ENCODE results near the gene KLHL8.
A peak's percentile ranks its signal among the peaks of the same experiment; 100 is the strongest.

Gene KLHL8

DNA sequence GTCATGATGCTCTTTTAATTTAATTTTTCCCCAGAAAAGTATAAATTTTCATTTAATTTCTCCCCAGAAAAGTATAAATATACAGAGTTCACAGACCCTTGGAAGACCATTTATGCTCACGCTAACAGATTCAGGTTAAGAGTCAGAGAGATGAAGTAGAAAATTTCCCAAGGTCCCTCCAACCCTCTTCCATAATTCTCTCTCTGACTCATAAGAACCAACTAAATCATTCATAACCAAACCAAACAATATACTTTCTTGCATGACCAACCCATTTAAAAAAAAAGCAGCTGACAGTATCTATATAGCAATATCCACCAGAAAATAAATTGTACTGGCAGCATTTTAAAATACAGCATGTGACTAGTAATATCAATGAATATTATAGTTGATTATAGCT lies 3.9 kb downstream of the KLHL8 start:
- TF ChIP-seq POLR2A (IDR thresholded peaks at IDR 0.05; ENCODE audit: low read length) (no peak), GATA1 (IDR thresholded peaks at IDR 0.05; ENCODE audit: low read depth, low read length) (no peak)
- DNase-seq = no peak

DNA sequence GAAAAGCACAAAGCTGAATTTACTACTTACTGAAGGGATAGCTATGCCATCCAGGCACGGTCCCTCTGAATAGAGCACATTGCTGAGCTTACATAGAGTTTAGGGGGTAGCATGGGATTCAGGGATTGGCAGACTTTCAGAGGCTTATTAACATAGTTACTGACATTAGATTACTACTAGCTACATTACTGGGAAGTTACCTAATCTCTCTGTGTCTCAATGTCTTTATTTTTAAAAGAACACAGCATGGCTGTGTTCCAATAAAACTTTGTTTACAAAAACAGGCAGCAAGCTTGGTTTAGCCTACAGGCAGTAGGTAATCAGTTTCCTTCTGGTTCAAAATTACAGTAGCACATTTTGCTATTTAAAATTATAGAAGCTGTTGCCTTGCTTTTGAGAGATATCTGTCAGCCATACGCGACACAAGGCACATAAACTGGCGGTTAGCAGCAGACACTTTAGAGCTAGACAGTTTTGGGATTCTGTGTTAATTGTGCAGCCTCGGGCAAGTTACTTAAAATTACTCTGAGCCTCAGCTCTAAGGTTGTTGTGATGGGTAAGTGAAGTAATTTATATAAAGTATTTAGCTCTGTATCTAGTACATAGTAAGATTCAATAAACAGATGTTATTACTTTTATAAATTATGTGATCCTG lies 6.9 kb downstream of the KLHL8 start:
- TF ChIP-seq POLR2A (IDR thresholded peaks at IDR 0.05; ENCODE audit: low read length) (no peak), GATA1 (IDR thresholded peaks at IDR 0.05; ENCODE audit: low read depth, low read length) (no peak)
- DNase-seq = peak in 1 of 2 experiments; percentile 26

DNA sequence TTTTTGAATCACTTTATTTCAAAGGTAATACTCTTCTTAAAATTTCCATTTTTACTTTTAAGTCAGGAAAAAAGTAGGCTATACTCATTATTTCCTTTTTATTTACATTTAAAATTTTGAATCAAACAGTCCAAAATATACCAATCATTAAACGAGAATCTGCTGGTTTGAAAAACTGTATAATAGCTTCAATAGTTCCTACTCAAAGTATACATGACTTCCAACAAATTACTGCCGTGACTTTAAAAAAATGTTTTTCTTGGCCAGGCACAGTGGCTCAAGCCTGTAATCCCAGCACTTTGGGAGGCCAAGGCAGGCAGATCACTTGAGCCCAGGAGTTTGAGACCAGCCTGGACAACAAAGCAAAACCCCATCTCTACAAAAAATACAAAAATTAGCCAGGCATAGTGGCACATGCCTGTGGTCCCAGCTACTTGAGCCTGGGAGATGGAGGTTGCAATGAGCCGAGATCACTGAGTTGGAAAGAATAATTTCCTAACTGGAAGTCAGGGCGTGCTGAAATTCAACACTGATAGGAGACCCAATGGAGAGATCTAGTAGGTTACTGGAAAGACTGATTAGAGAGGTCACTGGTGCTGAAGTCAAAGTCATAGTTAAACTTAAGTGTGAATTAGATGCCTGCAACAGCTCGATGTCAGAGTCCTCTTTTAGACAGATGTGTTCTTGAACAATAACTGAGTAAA lies 9.0 kb downstream of the KLHL8 start:
- TF ChIP-seq POLR2A (IDR thresholded peaks at IDR 0.05; ENCODE audit: low read length) (no peak), GATA1 (IDR thresholded peaks at IDR 0.05; ENCODE audit: low read depth, low read length) (no peak)
- peak in 1 of 2 experiments; percentile 11 for DNase-seq

DNA sequence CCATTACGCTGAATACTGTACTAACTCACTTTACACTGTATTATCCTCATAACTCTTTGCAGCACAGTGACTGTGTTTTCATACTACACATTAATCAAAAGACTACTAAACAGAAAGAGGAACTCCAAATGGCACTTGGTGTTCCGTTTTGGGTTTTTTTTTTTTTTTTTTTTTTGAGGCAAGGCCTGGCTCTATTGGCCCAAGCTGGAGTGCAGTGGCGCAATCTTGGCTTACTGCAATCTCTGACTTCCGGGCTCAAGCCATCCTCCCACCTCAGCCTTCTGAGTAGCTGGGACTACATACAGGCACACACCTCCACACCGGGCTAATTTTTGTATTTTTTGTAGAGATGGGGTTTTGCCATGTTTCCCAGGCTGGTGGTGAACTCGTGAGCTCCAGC lies 10.7 kb downstream of the KLHL8 start:
- peak; percentile 42 to 49 for DNase-seq

DNA sequence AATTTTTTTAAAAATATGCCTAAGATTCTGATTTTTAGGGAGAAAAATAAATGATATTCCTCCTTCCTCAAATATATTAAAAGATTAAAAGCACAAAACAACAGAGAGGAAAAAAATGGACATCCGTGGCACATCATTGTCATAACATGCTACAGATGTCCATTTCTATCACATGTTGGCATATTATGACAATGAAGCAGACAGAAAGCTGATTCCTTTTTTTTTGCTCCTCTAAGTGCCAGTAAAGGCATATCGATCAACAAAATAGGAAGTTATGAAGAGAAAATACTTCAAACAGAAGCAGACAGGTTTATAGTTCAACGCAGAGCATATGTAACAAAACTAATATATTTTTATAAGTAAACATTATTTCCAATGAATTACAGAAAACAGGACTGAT lies 11.2 kb downstream of the KLHL8 start:
- no peak for DNase-seq
- TF ChIP-seq GATA1 (IDR thresholded peaks at IDR 0.05; ENCODE audit: low read depth, low read length) (no peak), POLR2A (IDR thresholded peaks at IDR 0.05; ENCODE audit: low read length) (no peak)

More for the DNA sequence above, 10.7 kb downstream of the KLHL8 start:
- no peak for TF ChIP-seq POLR2A (IDR thresholded peaks at IDR 0.05; ENCODE audit: low read length)
- no peak for TF ChIP-seq GATA1 (IDR thresholded peaks at IDR 0.05; ENCODE audit: low read depth, low read length)

DNA sequence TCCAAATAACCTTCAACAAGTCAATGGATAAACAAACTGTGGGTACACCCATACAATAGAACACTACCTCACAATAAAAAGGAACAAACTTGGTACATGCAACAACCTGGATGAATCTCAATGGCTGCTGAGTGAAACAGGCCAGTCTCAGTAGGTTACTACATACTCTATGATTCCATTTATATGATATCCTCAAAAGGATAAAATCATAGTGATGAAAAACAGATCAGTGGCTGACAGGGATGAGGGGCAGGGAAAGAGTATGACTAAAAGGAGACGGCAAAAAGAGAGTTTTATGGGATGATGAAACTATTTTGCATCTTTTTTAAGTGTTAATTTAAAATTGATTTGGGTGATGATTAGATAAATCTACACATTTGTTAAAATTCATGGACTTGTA lies 15.9 kb downstream of the KLHL8 start:
- TF ChIP-seq GATA1 (IDR thresholded peaks at IDR 0.05; ENCODE audit: low read depth, low read length) (no peak), POLR2A (IDR thresholded peaks at IDR 0.05; ENCODE audit: low read length) (no peak)

DNA sequence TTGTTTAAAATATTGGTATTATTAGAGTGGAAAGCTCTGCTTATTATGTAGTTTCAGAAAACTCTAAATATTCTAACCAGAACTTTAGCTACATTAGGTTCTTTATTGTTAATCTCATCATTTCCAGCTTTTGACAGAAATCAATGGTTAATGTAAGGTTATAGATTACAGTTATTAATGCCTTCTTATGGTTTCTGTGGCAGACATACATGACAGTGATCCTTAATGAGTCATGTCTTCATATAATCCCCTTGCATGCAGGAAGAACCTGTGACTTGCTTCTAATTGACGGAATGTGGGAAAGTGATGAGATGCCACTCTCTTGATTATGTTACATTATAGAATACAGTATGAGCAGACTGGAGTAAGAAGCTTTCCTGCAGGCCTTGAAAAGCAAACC lies 23.5 kb downstream of the KLHL8 start:
- TF ChIP-seq GATA1 (IDR thresholded peaks at IDR 0.05; ENCODE audit: low read depth, low read length) = no peak
- no peak for TF ChIP-seq POLR2A (IDR thresholded peaks at IDR 0.05; ENCODE audit: low read length)

More for the DNA sequence above, 15.9 kb downstream of the KLHL8 start:
- DNase-seq = no peak

DNA sequence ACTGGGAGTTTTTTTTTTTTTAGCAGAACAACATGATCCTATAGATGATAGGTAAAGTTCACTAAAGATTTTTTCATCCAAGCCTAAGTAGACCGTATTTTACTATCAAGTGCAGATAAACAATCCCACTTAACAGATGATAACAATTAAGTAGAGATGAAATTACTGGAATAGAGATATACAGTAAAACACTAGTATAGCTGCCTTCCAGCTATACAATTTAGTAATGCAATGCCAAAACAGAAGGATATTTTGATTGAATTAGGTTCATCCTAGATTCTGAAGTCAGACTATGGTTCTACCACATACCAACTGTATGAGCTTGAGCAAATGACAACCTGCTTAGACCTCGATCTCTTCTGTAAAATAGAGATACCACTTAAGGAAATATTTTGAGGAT lies 24.3 kb downstream of the KLHL8 start:
- no peak for TF ChIP-seq GATA1 (IDR thresholded peaks at IDR 0.05; ENCODE audit: low read depth, low read length)
- TF ChIP-seq POLR2A (IDR thresholded peaks at IDR 0.05; ENCODE audit: low read length) = no peak
- no peak for DNase-seq

More for the DNA sequence above, 23.5 kb downstream of the KLHL8 start:
- DNase-seq = no peak

DNA sequence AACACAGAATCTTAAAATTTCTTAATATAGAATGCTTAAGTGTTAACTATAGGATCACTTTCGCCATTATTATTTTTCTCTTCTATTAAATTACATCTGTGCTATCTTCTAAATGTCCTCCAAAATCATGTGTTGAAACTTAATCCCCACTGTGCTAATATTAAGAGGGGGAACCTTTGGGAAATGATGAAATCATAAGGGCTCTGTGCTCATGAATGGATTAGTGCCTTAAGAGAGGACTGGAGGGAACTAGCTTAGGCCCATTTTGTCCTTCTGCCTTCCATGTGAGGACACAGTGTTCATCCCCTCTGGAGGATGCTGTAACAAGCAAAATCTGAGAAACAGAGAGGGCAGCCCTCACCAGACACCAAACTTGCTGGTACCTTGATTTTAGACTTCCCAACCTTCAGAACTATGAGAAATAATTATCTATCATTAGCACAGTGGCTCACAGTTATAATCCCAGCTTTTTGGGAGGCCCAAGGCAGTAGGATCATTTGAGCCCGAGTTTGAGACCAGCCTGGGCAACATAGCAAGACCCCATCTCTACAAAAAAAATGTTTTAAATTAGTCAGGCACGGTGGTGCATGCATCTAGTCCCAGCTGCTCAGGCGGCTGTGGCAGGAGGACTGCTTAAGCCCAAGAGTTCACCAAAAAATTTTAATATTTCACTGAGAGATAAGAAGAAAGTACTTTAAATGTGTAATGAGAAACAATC lies 26.3 kb downstream of the KLHL8 start:
- TF ChIP-seq GATA1 (IDR thresholded peaks at IDR 0.05; ENCODE audit: low read depth, low read length) (no peak), POLR2A (IDR thresholded peaks at IDR 0.05; ENCODE audit: low read length) (no peak)
- DNase-seq = no peak

DNA sequence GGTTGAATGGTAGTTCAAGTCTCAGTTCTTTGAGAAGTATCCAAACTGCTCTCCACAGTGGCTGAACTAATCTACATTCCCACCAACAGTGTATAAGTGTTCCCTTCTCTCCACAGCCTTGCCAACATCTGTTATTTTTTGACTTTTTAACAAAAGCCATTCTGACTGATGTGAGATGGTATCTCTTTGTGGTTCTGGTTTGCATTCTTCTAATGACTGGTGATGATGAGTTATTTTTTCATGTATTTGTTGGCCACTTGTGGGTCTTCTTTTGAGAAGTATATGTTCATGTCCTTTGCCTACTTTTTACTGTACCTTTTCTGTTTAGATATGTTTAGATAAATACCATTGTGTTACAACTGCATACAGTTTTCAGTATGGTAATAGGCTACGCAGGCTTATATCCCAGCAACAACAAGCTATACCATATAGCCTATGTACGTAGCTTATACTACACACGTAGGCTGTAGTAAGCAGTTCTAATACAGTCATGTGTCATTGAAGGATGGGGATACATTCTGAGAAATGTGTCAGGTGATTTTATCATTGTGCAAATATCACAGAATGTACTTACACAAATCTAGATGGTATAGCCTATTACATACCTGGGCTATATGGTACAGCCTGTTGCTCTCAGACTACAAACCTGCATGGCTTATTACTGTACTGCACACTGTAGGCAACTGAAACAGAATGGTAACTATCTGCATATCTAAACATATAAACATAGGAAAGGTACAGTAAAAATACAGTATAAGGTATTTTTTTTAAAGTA lies 28.1 kb downstream of the KLHL8 start:
- TF ChIP-seq POLR2A (IDR thresholded peaks at IDR 0.05; ENCODE audit: low read length) (no peak), GATA1 (IDR thresholded peaks at IDR 0.05; ENCODE audit: low read depth, low read length) (no peak)
- no peak for DNase-seq

DNA sequence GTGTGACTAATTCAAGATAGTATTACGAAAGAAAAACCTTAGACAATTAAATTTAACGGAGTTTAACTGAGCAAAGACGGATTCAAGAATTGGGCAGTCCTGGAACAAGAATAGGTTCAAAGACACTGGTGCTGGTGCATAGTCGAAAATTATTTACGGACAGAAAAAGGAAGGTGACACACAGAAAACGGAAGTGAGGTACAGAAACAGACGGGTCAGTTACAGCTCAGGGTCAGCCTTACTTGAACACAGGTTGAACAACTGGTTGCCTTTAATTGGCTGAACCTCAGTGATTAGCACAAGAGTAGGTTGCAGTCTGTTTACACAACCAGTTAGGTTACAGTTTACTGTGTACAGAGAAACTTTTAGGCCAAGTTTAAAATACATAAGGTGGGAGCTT lies 31.5 kb downstream of the KLHL8 start:
- no peak for DNase-seq
- TF ChIP-seq POLR2A (IDR thresholded peaks at IDR 0.05; ENCODE audit: low read length) = no peak

DNA sequence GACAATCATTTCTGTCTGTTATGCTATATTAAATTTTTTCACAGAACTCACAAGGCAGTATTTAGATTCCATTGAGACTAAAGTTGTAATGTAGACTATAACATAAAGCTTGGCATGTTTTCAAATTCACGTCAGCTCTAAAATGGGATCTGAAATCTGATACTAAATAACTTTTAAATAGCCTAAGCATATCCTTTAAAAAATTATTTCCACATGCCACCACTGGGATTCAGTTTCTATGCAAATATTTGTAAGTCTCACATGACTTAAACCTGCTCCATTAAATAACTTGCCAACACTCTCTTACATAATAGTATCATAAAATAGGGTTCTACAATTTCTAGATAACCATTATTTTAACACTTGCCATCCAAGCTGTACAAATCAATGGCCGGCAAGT lies 32.4 kb downstream of the KLHL8 start:
- DNase-seq = no peak
- TF ChIP-seq GATA1 (IDR thresholded peaks at IDR 0.05; ENCODE audit: low read depth, low read length) = no peak
- TF ChIP-seq POLR2A (IDR thresholded peaks at IDR 0.05; ENCODE audit: low read length) = no peak

DNA sequence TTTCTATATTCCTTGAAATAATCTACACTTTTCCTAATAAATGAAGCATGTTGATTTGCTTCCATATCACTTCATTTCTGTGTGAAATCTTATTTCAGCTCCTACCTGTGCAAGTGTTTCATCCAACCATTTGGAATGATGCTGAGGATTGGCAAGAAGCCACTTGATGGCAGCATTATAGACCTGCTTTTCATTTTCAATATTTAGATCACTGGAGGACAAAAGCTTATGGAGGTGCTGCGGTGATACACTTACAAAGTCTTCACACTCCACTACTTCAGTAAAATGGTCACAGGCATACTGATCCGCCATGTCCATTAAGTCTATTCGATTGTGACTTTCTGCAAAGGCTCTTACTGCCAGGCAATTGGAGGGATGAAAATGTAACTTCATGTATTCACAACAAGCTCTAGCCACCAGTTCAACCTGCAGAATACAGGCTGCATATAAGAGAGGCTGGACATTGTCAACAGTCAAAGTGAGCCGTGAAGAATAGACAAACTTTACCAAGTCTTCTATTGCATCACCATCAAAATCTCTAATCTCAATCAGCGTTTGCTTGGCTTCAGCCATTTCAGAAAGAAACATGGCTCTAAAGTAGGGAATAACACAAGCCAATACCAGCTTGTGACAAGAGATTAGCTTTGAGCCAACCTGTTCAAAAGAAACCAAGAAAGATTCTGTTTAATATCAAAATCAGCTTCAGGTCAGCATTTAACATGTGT lies 35.1 kb downstream of the KLHL8 start:
- DNase-seq = no peak
- no peak for TF ChIP-seq POLR2A (IDR thresholded peaks at IDR 0.05; ENCODE audit: low read length)

All from erythroblast (primary cell).